HG03045 (cell line): Measurements from ENCODE around the gene TXNDC8.
"Not testable (repeated sequence)": the region's sequence is repeated elsewhere in the genome, so short reads cannot be mapped to it uniquely, and the experiment has no call there.

ENCODE experiments used
- ATAC-seq: cut with Tn5 transposase; IDR thresholded peaks from one replicate; pipeline ENCODE4 v1.9.1; 2021; ENCODE audit warnings: mild to moderate bottlenecking, moderate library complexity; ENCODE audit not compliant: unreplicated experiment

The TXNDC8 gene

GRCh38 chr9:110337727-110338126, at the start of gene TXNDC8:
TSS of gene TXNDC8 (minus strand) at chr9:110337863.
- ATAC-seq, result no peak

GRCh38 chr9:110383491-110383890, 45.8 kb upstream of the TXNDC8 start:
- ATAC-seq, result no peak

- ATAC-seq, result no peak
Measured at GRCh38 chr9:110382731-110383130, 45.1 kb upstream of the TXNDC8 start.

- ATAC-seq, result no peak
Measured at GRCh38 chr9:110371411-110372007, 33.8 kb upstream of the TXNDC8 start.

- ATAC-seq, result no peak
Measured at GRCh38 chr9:110370315-110370714, 32.7 kb upstream of the TXNDC8 start.

- ATAC-seq, result no peak
Measured at GRCh38 chr9:110364451-110364850, 26.8 kb upstream of the TXNDC8 start.

GRCh38 chr9:110358992-110359391, 21.3 kb upstream of the TXNDC8 start:
- ATAC-seq, result not testable (repeated sequence)

GRCh38 chr9:110357505-110357904, 19.8 kb upstream of the TXNDC8 start:
- no peak for ATAC-seq

- ATAC-seq, result no peak
Measured at GRCh38 chr9:110356639-110357395, 19.2 kb upstream of the TXNDC8 start.

- ATAC-seq, result no peak
Measured at GRCh38 chr9:110355911-110356310, 18.2 kb upstream of the TXNDC8 start.

GRCh38 chr9:110351009-110351467, 13.4 kb upstream of the TXNDC8 start:
- ATAC-seq, result no peak

- ATAC-seq, result no peak
Measured at GRCh38 chr9:110346325-110346724, 8.7 kb upstream of the TXNDC8 start.

- no peak for ATAC-seq
Measured at GRCh38 chr9:110344821-110345220, 7.2 kb upstream of the TXNDC8 start.

- ATAC-seq, result no peak
Measured at GRCh38 chr9:110343551-110343950, 5.9 kb upstream of the TXNDC8 start.

GRCh38 chr9:110340306-110340705, 2.6 kb upstream of the TXNDC8 start:
- ATAC-seq, result no peak

GRCh38 chr9:110338143-110338542, 480 bp upstream of the TXNDC8 start:
- no peak for ATAC-seq

- no peak for ATAC-seq
Measured at GRCh38 chr9:110336363-110336762, 1.3 kb downstream of the TXNDC8 start.

GRCh38 chr9:110334871-110335270, 2.8 kb downstream of the TXNDC8 start:
- ATAC-seq, result no peak

GRCh38 chr9:110334183-110334582, 3.5 kb downstream of the TXNDC8 start:
- peak; percentile 77 for ATAC-seq

- no peak for ATAC-seq
Measured at GRCh38 chr9:110332766-110333165, 4.9 kb downstream of the TXNDC8 start.

- ATAC-seq, result no peak
Measured at GRCh38 chr9:110330484-110331105, 7.1 kb downstream of the TXNDC8 start.

- ATAC-seq, result no peak
Measured at GRCh38 chr9:110329639-110330230, 7.9 kb downstream of the TXNDC8 start.
